Thyroid gland (tissue), 4 donors: ENCODE results near the gene TBX3. TPM values are rescaled to one million over a fixed set of nuclear protein-coding genes. Genes with fewer than 3 reads are reported as not detected.
"Not testable (repeated sequence)": the region's sequence is repeated elsewhere in the genome, so short reads cannot be mapped to it uniquely, and the experiment has no call there.

Source experiments
- DNase-seq, 2 donors: peaks; one replicate each; pipeline ENCODE4 v3.0.0-alpha.2; 2019
- H3K27ac ChIP-seq, 3 donors: fragments of 200-600 bp; sonication (generic); 1 replicate in 2 of 3; 2 replicates in 1 of 3; pipeline ENCODE4 v1.5.1; 2016 to 2019; ENCODE audit warnings: mild to moderate bottlenecking in 1 of 3, moderate library complexity in 1 of 3
- H3K27me3 ChIP-seq: fragments of 200-600 bp; sonication (generic); one replicate; pipeline ENCODE4 v1.5.1; 2019
- H3K36me3 ChIP-seq, 2 donors: fragments of 200-600 bp; sonication (generic); one replicate each; pipeline ENCODE4 v1.5.1; 2016 to 2019
- H3K4me1 ChIP-seq, 2 donors: fragments of 200-600 bp; sonication (generic); one replicate each; pipeline ENCODE4 v1.5.1; 2017 to 2019
- H3K4me3 ChIP-seq, 3 donors: fragments of 200-600 bp; sonication (generic); replicated peaks in 1 of 3; 1 replicate in 2 of 3; 2 replicates in 1 of 3; pipeline ENCODE4 v1.5.1; 2016; ENCODE audit warnings: mild to moderate bottlenecking in 1 of 3
- H3K9me3 ChIP-seq: fragments of 200-600 bp; sonication (generic); one replicate; pipeline ENCODE4 v1.5.1; 2017
- POLR2A ChIP-seq, 2 donors: fragments of 450-650 bp; IDR thresholded peaks; one replicate each; pipeline ENCODE4 v1.6.1; 2017; ENCODE audit warnings: antibody characterized with exemption in 2 of 2, mild to moderate bottlenecking in 2 of 2, moderate library complexity in 1 of 2
- WGBS, 2 donors: methylation state at CpG; one replicate each; pipeline ENCODE4 v1.1.5; 2017; 5-methylcytosine and 5-hydroxymethylcytosine counted together
- intact Hi-C: fragments of 100-400 bp; cut with DNase I; formaldehyde crosslinking; loops from one replicate; pipeline ENCODE4 v1.15.1; 2023
- total RNA-seq, 4 donors: library from RNA; depleted of rRNA; stranded (reverse); fragments of >200 nt; gene quantifications; one replicate each; pipeline ENCODE4 v1.2.3, GENCODE V29; 2016
- TF ChIP-seq, protein P1 (sequence below), 6 experiments: fragments of 200-600 bp in 3 of 6; fragments of 450-650 bp in 3 of 6; sonication (generic) in 3 of 6; IDR thresholded peaks; one replicate each; pipeline ENCODE4 v1.5.1; 2016 to 2019; ENCODE audit warnings: antibody characterized with exemption in 6 of 6, mild to moderate bottlenecking in 2 of 6, inconsistent platforms in 1 of 6, moderate library complexity in 1 of 6

The TBX3 gene
- total RNA-seq, 4 donors from 2014 or later, result 104 to 258 (median 192) TPM

DNA sequence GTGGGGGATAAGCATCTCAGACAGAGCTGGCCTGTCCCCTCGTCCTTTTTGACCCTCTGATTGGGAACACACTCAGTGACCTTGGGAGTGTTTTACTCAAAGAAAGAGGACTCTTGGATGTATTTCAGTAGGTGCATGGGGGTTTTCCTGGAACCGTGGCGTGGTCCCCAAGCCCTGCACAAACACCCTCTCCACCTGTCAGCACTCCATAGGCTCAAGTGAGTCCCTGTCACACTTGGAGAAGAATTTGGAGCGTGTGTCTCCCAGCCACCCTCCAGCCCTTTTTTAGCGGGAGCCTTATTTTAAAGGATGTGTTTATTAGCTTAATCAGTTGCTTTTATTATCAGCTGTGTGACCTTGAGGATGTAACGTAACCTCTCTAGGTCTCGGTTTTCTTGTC is 37.3 kb upstream of the TBX3 start:
- Histone ChIP-seq H3K27me3 (no peaks in the 10 kb centered on the region), H3K36me3 (no peaks in the 10 kb centered on the region), H3K9me3 (no peaks in the 10 kb centered on the region), H3K27ac (no peak overlapping the region), H3K4me1 (no peaks in the 10 kb centered on the region), H3K4me3 (no peak overlapping the region)
- TF ChIP-seq, protein P1, sequence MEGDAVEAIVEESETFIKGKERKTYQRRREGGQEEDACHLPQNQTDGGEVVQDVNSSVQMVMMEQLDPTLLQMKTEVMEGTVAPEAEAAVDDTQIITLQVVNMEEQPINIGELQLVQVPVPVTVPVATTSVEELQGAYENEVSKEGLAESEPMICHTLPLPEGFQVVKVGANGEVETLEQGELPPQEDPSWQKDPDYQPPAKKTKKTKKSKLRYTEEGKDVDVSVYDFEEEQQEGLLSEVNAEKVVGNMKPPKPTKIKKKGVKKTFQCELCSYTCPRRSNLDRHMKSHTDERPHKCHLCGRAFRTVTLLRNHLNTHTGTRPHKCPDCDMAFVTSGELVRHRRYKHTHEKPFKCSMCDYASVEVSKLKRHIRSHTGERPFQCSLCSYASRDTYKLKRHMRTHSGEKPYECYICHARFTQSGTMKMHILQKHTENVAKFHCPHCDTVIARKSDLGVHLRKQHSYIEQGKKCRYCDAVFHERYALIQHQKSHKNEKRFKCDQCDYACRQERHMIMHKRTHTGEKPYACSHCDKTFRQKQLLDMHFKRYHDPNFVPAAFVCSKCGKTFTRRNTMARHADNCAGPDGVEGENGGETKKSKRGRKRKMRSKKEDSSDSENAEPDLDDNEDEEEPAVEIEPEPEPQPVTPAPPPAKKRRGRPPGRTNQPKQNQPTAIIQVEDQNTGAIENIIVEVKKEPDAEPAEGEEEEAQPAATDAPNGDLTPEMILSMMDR (IDR thresholded peaks at IDR 0.05), result no peak
- intact Hi-C loops, result no loop called here
- no peak for DNase-seq
- 74 to 77% methylated on average over 7 of the region's 7 CpGs for WGBS, 2 donors

DNA sequence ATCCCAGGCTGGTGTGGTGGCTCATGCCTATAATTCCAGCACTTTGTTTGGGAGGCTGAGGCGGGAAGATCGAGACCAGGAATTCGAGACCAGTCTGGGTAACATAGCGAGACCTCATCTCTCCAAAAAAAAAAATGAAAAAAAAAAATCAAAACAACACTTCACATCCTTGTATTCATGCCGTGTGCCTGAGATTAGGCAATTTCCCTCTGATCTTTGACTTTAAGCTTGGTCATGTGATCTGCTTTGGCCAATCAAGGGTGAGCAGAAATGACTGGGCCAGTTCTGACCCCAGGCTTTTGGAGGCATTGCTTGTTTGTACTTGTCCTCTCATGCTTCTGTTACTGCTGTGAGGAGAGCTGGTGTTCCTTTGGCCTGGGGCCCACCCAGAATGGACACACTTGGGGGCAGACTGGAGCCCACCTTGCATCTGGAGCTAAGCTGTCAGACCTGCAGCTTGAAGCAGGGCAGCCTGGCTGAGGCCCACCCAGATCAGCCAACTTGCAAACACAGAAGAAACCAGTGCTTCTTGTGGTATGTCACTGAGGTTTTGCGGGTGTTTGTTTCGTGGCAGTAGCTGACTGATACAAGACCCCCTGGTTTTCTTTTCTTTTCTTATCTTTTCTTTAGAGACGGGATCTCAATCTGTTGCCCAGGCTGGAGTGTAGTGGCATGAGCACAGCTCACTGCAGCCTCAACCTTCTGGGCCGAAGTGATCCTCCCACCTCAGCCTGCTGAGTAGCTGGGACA is 29.7 kb upstream of the TBX3 start:
- Histone ChIP-seq H3K4me1 (peaks cover 0 to 10% of the 10 kb centered on the region in 2 donors), H3K27ac (no peak overlapping the region), H3K4me3 (no peak overlapping the region), H3K9me3 (no peaks in the 10 kb centered on the region), H3K27me3 (no peaks in the 10 kb centered on the region), H3K36me3 (no peaks in the 10 kb centered on the region)
- intact Hi-C loops, result no loop called here
- no peak for TF ChIP-seq POLR2A (IDR thresholded peaks at IDR 0.05)
- TF ChIP-seq, protein P1 (IDR thresholded peaks at IDR 0.05), result no peak
- DNase-seq, result no peak
- 91 to 93% methylated on average over 9 of the region's 9 CpGs for WGBS, 2 donors

DNA sequence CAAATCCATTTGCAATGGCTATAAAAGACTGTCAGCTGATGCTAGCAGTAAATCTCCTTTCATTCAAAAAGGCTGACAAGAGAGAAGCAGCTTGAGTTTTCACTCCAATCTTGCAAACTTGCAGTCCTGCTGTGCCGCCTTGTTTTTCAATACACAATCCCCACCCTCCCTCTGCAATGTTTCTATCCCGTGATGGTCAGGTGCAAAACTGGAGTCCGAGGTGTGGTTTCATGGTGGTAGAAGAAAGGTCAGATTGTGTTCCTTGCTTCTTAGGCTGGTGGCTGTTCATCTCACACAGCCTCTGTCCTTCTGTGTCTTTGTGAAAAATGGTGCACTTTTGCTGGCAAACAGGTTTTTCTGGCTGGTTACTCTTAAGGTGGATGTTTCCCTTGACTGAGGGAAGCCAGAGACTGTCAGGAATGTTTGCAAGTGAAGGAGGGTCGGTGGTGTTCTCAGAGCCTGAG is 27.7 kb upstream of the TBX3 start:
- Histone ChIP-seq H3K4me3 (no peak overlapping the region), H3K27ac (no peak overlapping the region), H3K4me1 (peaks cover 0 to 10% of the 10 kb centered on the region in 2 donors), H3K27me3 (no peaks in the 10 kb centered on the region), H3K36me3 (no peaks in the 10 kb centered on the region), H3K9me3 (no peaks in the 10 kb centered on the region)
- intact Hi-C loops, result no loop called here
- TF ChIP-seq, protein P1 (IDR thresholded peaks at IDR 0.05), result no peak
- TF ChIP-seq POLR2A (IDR thresholded peaks at IDR 0.05), result no peak
- peak; percentile 33 to 43 for DNase-seq
- WGBS, 2 donors, result 26% methylated on average over 4 of the region's 4 CpGs

DNA sequence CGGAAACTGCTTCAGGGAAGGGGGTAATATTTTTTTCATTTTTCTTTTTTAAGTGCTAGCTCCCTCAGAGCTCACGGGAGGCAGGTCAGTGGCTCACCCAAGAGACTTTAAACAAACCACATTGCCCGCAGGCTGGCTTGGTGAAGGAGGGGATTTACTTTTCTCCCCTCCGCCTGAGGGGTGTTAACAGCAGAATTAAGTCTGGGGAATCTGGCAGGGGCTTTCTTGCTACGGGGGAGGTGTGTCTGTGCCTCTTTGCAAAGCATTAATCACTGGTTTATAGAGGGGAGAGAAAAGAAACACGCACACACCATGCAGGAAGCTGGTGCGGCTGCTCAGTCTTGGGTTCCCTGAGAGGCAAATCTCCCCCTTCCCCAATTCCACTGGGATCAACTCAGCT is 26.2 kb upstream of the TBX3 start:
- no peaks in the 10 kb centered on the region for H3K36me3 ChIP-seq
- H3K4me3 ChIP-seq, result no peak overlapping the region
- no peak for DNase-seq
- WGBS, 2 donors, result 62 to 69% methylated on average over 7 of the region's 7 CpGs
- no peaks in the 10 kb centered on the region for H3K9me3 ChIP-seq
- TF ChIP-seq, protein P1 (IDR thresholded peaks at IDR 0.05), result no peak
- TF ChIP-seq POLR2A (IDR thresholded peaks at IDR 0.05), result no peak
- H3K4me1 ChIP-seq, result peaks cover 0 to 10% of the 10 kb centered on the region in 2 donors
- H3K27me3 ChIP-seq, result no peaks in the 10 kb centered on the region
- H3K27ac ChIP-seq, result no peak overlapping the region
- intact Hi-C loops, result no loop called here

DNA sequence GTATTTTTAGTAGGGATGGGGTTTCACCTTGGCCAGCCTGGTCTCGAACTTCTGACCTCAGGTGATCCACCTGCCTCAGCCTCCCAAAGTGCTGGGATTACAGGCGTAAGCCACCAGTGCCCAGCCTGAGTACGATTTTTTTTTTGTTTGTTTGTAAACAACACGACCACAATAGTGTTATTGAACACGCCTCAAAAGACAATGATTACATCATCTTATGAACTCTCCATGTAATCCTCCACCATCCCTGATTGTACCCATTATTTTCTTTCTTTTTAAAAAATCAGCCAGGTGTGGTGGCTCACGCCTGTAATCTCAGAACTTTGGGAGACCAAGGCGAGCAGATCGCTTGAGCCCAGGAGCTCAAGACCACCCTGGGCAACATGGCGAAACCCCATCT is 25.1 kb upstream of the TBX3 start:
- intact Hi-C loops, result no loop called here
- 95% methylated on average over 9 of the region's 9 CpGs for WGBS, 2 donors
- Histone ChIP-seq H3K36me3 (no peaks in the 10 kb centered on the region), H3K4me3 (no peak overlapping the region), H3K9me3 (no peaks in the 10 kb centered on the region), H3K4me1 (peaks cover 4 to 16% of the 10 kb centered on the region in 2 donors), H3K27me3 (no peaks in the 10 kb centered on the region), H3K27ac (no peak overlapping the region)
- no peak for TF ChIP-seq POLR2A (IDR thresholded peaks at IDR 0.05)
- TF ChIP-seq, protein P1 (IDR thresholded peaks at IDR 0.05), result no peak
- DNase-seq, result no peak

DNA sequence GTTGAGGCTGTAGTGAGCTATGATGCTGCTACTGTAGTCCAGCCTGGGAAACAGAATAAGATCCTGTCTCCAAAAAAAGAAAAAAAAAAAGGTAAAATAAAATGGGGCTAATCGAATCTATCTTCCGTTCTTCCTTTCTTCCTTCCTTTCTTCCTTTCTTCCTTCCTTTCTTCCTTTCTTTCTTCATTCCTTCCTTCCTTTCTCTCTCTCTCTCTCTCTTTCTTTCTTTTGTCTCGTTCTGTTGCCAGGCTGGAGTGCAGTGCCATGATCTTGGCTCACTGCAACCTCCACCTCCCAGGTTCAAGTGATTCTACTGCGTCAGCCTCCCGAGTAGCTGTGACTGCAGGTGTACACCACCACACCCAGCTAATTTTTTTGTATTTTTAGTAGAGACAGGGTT is 24.6 kb upstream of the TBX3 start:
- H3K4me3 ChIP-seq, result not testable (repeated sequence)
- 86 to 89% methylated on average over 5 of the region's 5 CpGs for WGBS, 2 donors

More for the DNA sequence above, 24.6 kb upstream of the TBX3 start:
- DNase-seq, intact Hi-C loops, H3K36me3 ChIP-seq, H3K9me3 ChIP-seq, H3K27ac ChIP-seq, H3K27me3 ChIP-seq: not testable (repeated sequence)
- H3K4me1 ChIP-seq, result peaks cover 7 to 20% of the 10 kb centered on the region in 2 donors
